NK-92 treated with Interleukin-12 subunit alpha and Interleukin-12 subunit beta, amount 100 ng/mL, for 24 hours (cell line): ENCODE results near the gene KLHL9.

Source experiments
- DNase-seq: peaks from one replicate; lab custom pipeline; 2025; lab: John Stamatoyannopoulos, UW

KLHL9 gene

DNA sequence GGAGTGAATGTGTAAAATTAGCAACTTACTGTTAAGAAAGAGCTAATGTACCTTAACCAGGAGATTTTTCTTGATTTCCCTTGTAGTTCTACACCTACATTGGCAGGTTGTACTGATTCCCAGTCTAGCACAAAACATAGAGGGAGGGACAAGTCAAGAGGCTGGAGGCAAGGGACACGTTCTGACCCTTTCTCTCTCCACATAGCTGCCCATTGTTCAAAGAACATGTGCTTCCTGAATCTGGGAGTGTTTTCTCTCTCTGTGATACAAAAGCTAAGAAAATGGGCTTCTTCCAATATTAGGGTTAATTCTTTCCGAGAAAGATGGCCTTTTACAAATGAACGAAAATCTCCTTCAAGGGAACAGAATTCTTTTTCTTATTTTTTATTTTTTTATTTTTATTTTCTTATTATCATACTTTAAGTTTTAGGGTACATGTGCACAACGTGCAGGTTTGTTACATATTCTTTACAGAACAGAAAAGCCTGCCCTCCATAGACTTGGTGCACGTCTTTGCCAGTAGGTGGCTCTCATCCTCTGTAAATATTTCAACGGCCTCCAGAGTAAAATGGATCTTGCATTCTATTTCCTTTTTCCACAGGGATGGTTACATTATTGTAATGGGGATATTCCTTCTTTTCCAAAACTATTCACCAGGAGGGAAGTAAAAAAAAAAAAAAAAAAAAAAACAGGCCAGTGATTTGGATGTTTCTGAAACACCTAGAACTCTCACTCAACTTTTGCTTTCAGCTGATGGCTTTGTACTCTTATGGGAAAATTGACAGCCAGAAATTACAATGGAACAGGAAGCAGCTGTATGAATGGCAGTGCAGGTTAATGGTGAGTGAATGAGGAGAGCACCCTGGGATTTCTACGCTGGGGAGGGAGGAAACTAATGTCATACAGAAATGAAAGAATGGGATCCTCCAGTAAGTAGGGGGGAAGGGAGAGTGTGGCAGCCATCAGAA lies 17.0 kb downstream of the KLHL9 start:
- DNase-seq, result no peak

DNA sequence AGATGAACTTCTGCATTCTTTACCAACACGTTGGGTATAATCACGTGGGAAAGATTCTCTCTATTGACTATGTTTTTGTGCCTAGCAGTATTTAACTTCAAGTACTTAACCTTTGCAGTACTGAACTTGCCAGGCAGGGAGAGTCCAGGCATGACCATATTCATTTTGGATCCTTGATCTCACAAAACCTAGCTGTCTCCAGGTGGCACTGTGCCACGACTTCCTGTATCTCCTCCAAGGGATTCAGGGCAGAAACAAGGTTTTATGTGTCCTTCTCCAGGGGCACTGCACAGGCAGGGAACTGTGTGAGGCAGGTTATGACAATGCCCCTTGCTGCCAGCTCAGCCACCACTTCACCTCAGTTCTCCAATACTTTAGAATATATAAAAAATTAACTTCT lies 18.3 kb downstream of the KLHL9 start:
- DNase-seq, result no peak

DNA sequence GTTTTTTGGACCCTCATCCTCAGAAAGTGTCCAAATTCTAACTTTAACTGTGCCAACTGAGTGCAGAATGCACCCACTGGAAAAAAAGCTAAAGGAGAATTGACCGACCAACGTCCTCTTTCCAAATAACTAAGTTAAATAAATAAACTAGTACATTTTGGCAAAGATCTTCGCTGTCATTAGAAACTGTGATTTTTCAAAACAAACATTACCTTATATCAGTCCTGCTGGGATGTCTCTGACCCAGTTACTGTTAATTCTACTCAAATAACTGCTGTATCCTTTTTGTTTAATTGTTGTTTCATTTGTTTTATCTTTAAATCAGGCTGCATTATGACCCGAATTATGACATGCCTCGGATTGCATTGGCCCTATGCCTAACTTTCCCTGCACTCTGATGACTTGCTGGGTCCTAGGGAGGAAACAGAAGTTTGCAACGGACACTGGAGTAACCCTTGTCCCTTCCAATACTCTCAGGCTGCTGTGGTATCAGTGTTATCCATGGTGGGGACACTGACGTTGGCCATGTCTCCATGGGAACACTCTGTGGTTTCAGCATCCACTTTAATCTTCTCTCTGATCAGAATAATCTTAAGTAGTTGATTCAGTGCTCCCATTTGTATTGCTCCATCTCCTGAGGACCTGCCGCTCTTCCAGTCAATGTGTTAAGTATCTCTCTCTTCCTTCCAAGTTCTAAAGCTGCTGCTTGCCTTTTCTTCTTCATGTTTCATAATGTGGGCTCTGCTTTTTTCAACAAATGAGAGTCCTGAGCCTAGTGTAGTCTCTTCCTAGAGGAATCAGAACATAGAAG lies 19.0 kb downstream of the KLHL9 start:
- no peak for DNase-seq

DNA sequence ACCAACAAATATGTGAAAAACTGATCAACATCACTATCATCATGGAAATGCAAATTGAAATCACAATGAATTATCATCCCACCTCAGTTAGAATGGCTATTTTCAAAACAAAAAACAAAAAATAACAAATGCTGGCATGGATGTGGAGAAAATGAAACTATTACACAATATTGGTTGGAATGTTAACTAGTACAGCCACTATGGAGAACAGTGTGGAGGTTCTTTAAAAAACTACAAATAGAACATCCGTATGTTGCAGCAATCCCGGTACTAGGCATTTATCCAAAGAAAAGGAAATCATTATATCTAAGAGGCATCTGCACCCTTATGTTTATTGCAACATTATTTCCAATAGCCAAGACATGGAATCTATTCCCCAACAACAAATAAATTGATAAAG lies 21.1 kb downstream of the KLHL9 start:
- no peak for DNase-seq

DNA sequence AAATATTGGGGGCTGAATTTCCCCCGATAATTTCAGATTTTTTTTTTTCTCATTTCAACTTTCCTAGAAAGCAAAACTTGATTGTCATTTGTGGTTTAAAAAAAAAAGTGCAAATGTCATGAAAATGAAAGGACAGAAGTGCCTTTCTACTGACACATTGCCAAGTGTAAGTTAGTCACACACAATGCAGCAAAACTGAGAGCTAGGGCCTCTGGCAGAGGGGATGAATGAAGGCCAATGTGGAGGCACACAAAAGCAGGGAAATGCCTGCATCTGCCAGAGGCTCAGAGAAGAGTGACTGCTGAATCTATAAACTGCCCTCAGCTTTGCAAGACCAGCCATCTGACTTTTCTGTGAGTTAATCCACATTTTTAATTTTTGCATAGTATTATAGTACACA lies 23.3 kb downstream of the KLHL9 start:
- DNase-seq, result no peak

DNA sequence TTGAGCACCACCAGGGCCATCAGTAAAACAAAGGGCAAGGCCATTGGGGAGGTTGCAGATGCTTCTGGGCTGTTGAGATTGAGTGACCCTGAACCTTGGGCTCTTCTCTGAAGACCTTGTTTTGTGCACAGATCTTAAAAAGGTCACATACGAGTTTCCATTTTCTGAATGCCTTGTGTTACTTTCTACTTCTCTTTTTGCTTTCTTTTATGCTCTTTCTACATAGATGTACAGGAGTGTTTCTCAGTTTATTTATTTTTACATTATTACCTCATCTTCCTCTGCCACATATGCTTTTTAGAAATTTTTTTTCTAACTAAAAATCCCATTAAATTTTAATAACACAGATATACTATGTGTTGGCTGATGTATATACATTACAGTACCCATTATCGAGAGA lies 30.0 kb downstream of the KLHL9 start, which contains the start of gene IFNA5:
Gene IFNA5, minus strand, starts transcription at position 101 of the 400 bp plus-strand sequence. Its CDS starts 57 bp downstream, at position 44.
- no peak for DNase-seq

DNA sequence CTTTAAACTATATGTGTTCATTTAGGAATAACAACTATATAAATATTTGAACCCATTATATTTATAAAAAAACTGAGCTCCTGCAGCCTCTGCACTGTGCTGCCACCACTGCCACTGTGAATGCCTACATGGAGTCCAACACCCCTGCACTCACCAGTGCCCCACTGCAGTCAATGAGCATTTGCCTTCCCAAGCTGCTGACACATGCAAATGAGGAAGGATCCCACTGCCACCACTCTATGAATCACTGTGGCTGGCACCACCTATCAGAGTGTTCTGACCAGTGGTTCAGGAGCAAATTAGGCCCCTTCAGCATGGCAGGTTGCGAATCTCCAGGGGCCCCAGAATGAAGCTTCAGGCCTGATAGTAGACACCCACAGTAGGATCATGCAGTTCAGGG lies 39.2 kb downstream of the KLHL9 start:
- no peak for DNase-seq

DNA sequence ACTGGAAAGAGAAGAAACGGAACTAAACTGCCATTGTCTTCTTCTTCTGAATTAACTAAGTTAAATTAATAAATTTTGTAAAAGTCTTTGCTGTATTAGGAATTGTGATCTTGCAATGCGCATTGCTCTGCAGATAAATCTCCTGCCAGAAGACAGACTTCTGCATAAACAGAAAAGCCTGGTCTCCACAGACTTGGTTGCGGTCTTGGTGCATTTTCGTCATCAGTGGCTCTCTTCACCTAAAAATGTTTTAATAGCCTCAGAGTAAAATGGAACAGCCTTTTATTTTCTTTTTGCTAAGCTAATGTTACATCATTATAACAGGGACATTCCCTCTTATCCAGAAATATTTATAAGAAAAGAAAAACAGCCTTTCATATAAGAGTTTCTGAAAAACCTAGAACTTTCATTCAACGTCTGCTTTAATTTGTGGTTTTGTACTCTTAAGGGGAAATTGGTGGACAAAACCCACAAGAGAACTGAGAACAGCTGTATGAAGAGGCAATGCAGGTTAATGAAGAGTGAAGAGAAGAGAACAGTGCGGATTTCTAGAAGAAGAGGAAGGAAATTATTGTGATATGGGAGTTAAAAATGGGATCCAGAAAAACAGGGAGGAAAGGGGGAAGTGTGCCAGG lies 40.2 kb downstream of the KLHL9 start:
- no peak for DNase-seq

DNA sequence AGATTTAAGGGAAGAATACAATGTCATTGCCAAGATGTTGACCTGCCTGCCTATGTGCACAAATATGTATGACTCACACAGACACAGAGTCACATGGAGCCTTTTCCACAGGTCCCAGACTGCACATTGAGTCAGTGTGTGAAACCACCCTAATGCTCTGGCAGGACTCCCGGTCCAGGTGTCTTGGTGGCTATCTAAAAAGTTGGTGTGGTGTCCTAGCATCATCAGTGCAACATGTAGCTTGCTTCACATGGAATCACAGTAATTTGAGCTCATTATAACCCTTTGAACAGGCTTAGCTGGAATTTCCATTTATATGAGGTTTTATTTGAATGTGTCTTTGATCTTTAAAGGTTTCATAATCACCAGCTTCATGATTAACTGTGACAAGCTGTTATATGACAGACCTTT lies 40.8 kb downstream of the KLHL9 start:
- no peak for DNase-seq

DNA sequence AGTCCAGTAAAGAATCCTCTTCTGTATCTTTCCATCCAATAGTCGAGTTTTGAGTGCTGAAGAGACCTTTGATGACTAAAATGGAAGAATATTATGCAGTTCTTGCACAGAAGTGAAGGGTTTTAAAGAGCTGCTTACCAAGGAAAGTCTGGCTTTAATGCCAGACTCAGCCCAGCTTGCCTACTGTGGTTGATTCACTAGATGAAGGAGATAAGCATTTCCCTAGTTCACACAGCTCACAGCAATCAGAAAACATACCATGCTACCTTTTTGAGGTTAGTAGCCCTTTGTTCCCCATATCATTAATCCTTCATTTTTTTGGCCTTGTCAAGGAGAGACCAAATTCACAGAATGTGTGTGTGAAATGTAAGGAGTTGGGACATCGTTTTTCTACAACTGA lies 45.4 kb downstream of the KLHL9 start:
- no peak for DNase-seq

DNA sequence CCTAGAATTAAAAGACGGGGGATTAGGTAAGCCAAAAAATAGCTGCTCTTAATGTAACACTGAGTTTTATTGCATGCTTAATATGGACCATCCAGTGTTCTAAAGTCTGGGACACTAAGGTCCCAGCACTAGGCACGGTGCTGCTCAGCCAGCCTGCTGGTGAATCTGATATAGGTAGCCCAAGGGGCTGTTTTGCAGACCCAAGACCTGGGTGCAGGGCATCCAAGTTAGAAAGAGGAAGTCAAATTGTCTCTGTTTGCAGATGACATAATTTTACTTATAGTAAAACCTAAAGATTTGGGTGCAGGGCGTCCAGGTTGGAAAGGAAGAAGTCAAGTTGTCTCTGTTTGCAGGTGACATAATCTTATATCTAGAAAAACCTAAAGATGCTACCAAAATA lies 47.9 kb downstream of the KLHL9 start:
- DNase-seq, result no peak

DNA sequence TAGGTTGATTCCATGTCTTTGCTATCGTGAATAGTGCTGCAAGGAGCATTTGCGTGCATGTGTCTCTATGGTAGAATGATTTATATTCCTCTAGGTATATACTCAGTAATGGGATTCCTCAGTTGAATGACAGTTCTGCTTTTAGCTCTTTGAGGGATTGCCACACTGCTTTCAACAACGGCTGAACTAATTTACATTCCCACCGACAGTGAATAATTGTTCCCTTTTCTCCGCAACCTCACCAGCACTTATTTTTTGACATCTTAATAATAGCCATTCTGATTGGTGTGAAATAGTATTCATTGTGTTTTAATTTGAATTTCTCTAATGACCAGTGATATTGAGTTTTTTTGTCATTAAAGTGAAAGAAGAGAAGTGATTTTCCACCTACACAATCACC lies 48.5 kb downstream of the KLHL9 start:
- DNase-seq, result no peak

DNA sequence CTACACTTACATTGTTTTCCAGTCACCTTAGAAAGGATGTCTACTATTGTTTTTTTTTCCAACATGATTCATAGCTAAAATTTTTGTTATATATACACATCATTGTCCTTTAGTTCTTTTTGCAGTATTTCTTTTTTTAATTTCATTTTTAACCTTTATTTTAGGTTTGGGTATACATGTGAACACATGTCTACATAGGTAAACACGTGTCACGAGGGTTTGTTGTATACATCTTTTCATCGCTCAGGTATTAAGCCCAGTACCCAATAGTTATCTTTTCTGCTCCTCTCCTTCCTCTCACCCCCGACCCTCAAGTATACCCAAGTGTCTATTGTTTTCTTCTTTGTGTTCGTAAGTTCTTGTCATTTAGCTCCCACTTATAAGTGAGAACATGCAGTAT lies 49.1 kb downstream of the KLHL9 start:
- DNase-seq, result no peak

DNA sequence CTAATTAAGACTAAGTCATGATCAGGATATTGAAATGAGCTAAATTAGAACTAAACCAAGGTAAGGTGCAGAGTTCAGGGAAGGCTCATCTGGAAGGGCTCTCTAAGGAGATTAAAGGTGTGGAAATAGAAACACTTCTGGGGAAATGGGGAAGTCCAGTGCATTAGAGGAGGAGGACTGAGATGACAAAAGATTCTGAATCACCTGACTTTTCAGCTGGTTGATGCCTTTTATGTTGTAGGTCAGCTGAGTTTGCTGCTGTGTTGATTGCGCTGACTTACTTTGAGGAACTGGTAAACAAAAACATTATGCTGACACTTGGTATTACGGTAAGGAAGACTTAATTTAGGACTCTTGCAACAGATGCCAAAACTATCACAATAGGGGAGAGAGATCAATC lies 53.9 kb downstream of the KLHL9 start:
- no peak for DNase-seq
